ENCODE measurements around the gene NKAIN4.

GRCh38 chr20:63252284-63252711 lies 2.0 kb downstream of the NKAIN4 start:
- TF ChIP-seq, protein P1, sequence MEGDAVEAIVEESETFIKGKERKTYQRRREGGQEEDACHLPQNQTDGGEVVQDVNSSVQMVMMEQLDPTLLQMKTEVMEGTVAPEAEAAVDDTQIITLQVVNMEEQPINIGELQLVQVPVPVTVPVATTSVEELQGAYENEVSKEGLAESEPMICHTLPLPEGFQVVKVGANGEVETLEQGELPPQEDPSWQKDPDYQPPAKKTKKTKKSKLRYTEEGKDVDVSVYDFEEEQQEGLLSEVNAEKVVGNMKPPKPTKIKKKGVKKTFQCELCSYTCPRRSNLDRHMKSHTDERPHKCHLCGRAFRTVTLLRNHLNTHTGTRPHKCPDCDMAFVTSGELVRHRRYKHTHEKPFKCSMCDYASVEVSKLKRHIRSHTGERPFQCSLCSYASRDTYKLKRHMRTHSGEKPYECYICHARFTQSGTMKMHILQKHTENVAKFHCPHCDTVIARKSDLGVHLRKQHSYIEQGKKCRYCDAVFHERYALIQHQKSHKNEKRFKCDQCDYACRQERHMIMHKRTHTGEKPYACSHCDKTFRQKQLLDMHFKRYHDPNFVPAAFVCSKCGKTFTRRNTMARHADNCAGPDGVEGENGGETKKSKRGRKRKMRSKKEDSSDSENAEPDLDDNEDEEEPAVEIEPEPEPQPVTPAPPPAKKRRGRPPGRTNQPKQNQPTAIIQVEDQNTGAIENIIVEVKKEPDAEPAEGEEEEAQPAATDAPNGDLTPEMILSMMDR (IDR thresholded peaks at IDR 0.05): no peak
- TF ChIP-seq ZFX (IDR thresholded peaks at IDR 0.05; ENCODE audit: borderline replicate concordance): no peak

Measured in 22Rv1 (cell line).